Hematopoietic multipotent progenitor cell treated with erythropoietin and hydrocortisone succinate and interleukin-3 and kit ligand, for 15 days (in vitro differentiated cells): Measurements from ENCODE around the gene LTB.
"Not testable (repeated sequence)": the region's sequence is repeated elsewhere in the genome, so short reads cannot be mapped to it uniquely, and the experiment has no call there.

Source experiments
- DNase-seq: peaks from one replicate; pipeline ENCODE4 v3.0.0-alpha.2; 2015; ENCODE audit warnings: low spot score

Gene LTB

GRCh38 chr6:31575335-31575901, 6.8 kb downstream of the LTB start, which contains the start of gene TNF:
Gene TNF, plus strand, starts transcription at chr6:31575565. Its CDS starts 177 bp downstream, at chr6:31575742.
- DNase-seq = no peak

GRCh38 chr6:31574106-31575061, 7.8 kb downstream of the LTB start:
- no peak for DNase-seq

DNA sequence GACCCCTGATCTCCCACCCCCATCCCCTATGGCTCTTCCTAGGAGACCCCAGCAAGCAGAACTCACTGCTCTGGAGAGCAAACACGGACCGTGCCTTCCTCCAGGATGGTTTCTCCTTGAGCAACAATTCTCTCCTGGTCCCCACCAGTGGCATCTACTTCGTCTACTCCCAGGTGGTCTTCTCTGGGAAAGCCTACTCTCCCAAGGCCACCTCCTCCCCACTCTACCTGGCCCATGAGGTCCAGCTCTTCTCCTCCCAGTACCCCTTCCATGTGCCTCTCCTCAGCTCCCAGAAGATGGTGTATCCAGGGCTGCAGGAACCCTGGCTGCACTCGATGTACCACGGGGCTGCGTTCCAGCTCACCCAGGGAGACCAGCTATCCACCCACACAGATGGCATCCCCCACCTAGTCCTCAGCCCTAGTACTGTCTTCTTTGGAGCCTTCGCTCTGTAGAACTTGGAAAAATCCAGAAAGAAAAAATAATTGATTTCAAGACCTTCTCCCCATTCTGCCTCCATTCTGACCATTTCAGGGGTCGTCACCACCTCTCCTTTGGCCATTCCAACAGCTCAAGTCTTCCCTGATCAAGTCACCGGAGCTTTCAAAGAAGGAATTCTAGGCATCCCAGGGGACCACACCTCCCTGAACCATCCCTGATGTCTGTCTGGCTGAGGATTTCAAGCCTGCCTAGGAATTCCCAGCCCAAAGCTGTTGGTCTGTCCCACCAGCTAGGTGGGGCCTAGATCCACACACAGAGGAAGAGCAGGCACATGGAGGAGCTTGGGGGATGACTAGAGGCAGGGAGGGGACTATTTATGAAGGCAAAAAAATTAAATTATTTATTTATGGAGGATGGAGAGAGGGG, 8.8 kb downstream of the LTB start:
- no peak for DNase-seq

- DNase-seq = no peak
Observed at GRCh38 chr6:31572041-31572911, 9.9 kb downstream of the LTB start, which contains the start of gene LTA. Gene LTA, plus strand, starts transcription at chr6:31572289. Its CDS starts 454 bp downstream, at chr6:31572743.

DNA sequence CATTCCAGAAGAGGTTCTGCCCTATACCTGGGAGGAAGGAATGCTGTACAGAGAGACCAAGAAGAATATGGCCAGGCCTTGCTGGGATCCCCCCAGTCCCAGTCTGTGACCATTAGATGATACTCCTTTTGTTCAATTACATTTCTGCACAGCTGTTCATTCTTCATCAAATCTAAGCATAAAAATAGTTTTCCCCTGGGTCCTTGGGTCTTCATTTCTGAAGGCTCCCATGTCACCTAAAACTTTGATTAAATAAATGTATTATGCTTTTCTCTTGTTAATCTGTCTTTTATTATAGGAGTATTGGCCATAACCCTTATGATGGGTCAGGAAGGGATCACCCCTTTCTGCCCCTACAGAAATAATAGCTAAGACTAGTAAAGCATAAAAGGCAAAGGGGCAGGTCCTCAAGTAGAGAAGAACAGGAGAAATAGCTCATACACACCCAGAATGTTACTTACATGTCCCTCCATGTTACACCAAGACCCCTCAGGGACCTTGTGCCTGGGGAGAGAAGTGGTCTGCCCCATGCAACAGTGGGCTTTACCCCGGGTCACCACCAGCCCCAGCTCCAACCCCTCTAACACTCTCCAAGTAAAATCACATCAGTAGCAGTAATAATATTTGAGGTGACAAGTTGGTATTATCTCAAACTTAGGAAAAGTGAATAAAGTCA, 12.2 kb downstream of the LTB start:
- DNase-seq = no peak

DNA sequence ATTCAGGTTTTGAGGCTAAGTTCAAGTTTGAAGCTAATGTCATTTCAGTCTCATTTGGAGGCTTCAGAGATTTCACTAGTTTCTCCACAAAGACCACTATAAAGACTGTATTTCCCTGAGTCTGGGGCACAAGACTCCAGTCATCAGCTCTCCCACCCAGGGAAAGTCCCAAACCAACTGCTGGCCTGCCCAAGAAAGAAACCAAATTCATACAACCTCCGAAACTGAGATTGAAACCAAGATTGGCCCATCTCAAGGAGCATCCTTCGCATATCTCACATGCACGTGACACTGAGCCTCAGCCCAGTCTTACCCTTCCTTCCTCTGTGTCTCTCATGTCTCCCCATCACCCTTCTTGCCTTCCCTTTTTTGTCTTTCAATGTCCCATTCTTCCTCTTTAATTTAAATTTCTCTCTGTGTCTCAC, 13.7 kb downstream of the LTB start:
- DNase-seq = no peak

DNA sequence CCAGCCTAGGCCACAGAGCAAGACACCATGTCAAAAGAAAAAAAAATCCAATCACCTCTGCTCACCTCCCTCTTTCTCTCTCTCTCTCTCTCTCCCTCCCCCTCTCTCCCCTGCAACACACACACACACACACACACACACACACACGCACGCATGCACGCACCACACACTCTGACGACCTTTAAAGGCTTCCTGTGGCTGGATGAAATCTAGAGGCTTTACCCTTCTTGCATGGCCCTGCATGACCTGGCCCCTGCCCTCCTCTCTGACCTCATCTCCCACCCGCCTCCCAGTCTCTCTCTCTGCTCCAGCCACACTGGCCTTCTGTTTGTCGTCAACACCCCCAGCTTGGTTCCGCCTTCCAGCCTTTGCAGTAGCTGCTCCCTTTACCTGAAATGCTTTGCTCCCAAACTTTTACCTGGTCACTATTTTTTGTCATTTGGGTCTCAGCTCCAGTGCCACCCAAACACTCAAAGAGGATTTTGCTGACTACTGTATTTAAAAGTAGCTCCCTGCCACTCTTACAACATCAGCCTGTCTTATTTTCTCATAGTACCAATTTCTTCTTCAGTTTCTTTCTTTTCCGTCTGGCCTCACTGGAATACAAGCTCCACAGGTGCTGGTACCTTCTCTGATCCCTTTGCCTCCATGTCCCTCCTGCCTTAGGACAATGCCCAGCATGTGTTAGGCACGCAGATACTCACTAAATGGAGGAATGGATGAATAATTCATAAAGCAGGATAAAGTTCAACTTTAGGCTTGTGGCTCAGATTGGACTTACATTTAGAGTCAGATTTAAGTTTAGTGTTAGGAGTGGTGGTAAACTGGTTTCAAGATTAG, 14.5 kb downstream of the LTB start:
- no peak for DNase-seq

DNA sequence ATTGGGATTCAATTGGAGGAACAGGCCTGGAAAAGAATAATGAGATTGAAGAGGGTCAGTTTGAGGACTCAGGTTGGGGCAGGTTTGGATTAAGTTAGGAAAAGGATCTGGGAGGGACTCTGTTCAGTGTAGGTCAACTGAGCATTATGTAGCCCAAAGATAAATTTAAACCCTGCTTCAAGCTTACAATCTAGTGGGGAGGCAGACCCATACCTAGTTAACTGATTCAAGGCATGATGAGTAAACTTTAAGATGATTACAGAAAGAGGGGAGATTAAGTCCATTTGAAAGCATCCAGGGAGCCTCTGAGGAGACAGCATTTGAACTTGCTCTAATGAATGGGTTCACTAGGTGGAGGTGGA, 21.5 kb downstream of the LTB start:
- no peak for DNase-seq

DNA sequence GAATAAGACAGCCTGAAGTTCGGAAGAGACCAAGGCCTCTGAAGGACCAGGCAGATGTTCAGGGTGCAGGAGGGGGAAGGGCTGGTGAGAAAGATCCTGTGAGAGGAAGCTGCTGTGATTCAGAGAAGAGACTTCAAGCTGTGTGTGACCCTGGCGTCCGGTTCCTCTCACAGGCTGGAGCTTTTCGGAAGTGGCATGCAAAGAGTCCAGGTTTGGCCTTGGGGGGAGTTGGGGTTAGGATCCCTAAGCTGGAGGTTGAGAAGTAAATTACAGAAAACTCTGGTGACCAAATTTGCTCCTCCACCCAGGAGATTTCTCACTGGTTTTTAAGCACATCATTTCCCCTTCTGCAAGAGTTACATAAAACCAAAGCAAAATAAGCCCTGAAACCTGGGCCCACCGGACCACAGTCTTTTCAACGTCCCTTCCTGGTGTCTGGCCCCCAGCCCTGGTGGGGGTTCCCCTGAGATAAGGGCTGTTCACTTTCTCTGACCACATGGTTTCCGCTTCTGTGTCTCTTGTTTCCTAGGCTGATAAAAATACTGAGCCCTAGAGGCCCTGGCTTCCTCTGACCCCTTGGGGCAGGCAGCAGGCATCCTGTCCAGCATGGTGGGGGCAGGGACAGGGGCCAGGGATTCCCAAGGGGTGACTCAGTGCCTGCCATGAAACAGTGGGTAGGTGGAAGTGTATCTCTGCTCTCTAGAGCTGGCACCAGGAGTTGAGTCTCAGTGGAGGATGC, 22.1 kb downstream of the LTB start:
- no peak for DNase-seq

GRCh38 chr6:31559606-31559957, 22.6 kb downstream of the LTB start:
- DNase-seq = no peak

- DNase-seq = no peak
Observed at GRCh38 chr6:31558631-31559500, 23.4 kb downstream of the LTB start.

- no peak for DNase-seq
Observed at GRCh38 chr6:31558318-31558625, 24.0 kb downstream of the LTB start.

DNA sequence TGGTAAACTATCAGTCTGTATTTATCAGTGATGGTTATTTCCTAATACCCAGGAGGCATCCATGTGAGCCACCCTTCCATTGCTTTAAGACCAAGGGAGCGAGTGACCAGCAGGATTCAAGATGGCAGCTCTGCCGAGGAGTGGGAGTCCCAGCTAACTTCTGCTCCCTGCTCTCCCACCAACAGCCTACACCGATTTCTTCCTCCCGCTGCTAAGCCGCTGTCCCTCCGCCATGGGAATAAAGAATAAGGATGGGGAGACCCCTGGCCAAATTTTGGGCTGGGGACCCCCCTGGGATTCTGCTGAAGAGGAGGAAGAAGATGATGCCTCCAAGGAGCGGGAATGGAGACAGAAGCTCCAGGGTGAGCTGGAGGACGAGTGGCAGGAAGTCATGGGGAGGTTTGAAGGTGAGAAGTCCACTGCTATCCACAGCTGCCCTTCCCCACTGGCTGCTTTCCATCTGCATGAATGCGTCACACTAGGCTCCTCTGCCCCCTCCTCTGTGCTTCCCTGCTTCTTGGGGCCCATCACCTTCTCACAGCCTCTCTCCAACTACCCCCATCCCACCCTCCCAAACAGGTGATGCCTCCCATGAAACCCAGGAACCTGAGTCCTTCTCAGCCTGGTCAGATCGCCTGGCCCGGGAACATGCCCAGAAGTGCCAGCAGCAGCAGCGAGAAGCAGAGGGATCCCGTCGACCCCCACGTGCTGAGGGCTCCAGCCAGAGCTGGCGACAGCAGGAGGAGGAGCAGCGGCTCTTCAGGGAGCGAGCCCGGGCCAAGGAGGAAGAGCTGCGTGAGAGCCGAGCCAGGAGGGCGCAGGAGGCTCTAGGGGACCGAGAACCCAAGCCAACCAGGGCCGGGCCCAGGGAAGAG, 24.5 kb downstream of the LTB start:
- no peak for DNase-seq

GRCh38 chr6:31556307-31556706, 25.9 kb downstream of the LTB start:
- no peak for DNase-seq

- DNase-seq = not testable (repeated sequence)
Observed at GRCh38 chr6:31551371-31551770, 30.9 kb downstream of the LTB start.

DNA sequence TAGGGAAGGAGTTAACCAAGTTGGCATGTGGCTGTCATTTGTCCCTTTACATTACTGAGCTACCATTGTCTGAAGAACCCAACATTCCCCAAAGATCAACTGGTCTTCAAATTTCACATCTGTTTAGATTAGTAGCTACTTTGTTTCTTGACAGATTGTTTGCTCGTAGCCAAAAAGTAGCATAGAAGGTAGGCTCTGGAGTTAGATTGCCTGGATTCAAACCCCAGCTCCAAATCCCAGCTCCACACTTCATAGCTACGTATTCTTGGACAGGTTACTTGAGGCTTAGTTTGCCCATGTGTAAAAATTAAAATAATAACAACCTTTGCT, 33.7 kb downstream of the LTB start:
- DNase-seq = no peak

GRCh38 chr6:31547727-31548543, 34.3 kb downstream of the LTB start:
- DNase-seq = no peak
